HEK293T (cell line): ENCODE data around the gene AKR1C4.
"Not testable (repeated sequence)": the region's sequence is repeated elsewhere in the genome, so short reads cannot be mapped to it uniquely, and the experiment has no call there.

Experiments
- CTCF ChIA-PET: fragments of 350-600 bp; formaldehyde crosslinking; extraction: SDS; loops from one replicate; lab custom pipeline; 2021; ENCODE audit warnings: antibody characterized with exemption, inconsistent platforms; lab: Yijun Ruan, JAX
- POLR2A ChIA-PET: fragments of 350-600 bp; formaldehyde crosslinking; extraction: SDS; loops from one replicate; lab custom pipeline; 2020; ENCODE audit warnings: antibody characterized with exemption, inconsistent platforms; lab: Yijun Ruan, JAX
- DNase-seq: peaks from one replicate; pipeline ENCODE4 v3.0.0; 2012; ENCODE audit warnings: mixed read lengths; ENCODE audit errors: extremely low spot score
- ARNT ChIP-seq: fragments of 450-650 bp; IDR thresholded peaks from 2 replicates; pipeline ENCODE4 v1.6.1; 2017; ENCODE audit warnings: mild to moderate bottlenecking
- BHLHE40 ChIP-seq: fragments of 450-650 bp; IDR thresholded peaks from 2 replicates; pipeline ENCODE4 v1.6.1; 2016; ENCODE audit warnings: mild to moderate bottlenecking, moderate library complexity, borderline replicate concordance
- CTBP1 ChIP-seq: fragments of 450-650 bp; IDR thresholded peaks from 2 replicates; pipeline ENCODE4 v1.6.1; 2016; ENCODE audit warnings: borderline replicate concordance
- ELF4 ChIP-seq: fragments of 450-650 bp; IDR thresholded peaks from 2 replicates; pipeline ENCODE4 v1.6.1; 2017; ENCODE audit warnings: antibody characterized with exemption
- FOXA1 ChIP-seq: fragments of 450-650 bp; IDR thresholded peaks from 2 replicates; pipeline ENCODE4 v1.6.1; 2016; ENCODE audit warnings: mild to moderate bottlenecking
- FOXK2 ChIP-seq: fragments of 450-650 bp; IDR thresholded peaks from 2 replicates; pipeline ENCODE4 v1.6.1; 2016; ENCODE audit warnings: mild to moderate bottlenecking
- FOXM1 ChIP-seq: fragments of 450-650 bp; IDR thresholded peaks from 2 replicates; pipeline ENCODE4 v1.6.1; 2017; ENCODE audit warnings: mild to moderate bottlenecking, borderline replicate concordance
- HDGF ChIP-seq: fragments of 450-650 bp; IDR thresholded peaks from 2 replicates; pipeline ENCODE4 v1.6.1; 2017; ENCODE audit warnings: antibody characterized with exemption, borderline replicate concordance
- L3MBTL2 ChIP-seq: fragments of 450-650 bp; conservative IDR thresholded peaks from 2 replicates; pipeline ENCODE4 v1.6.1; 2016; ENCODE audit warnings: mild to moderate bottlenecking
- LEF1 ChIP-seq: fragments of 450-650 bp; IDR thresholded peaks from 2 replicates; pipeline ENCODE4 v1.6.1; 2017; ENCODE audit warnings: mild to moderate bottlenecking, borderline replicate concordance
- NFRKB ChIP-seq: fragments of 450-650 bp; IDR thresholded peaks from 2 replicates; pipeline ENCODE4 v1.6.1; 2016; ENCODE audit warnings: mild to moderate bottlenecking, moderate library complexity
- PKNOX1 ChIP-seq: fragments of 450-650 bp; IDR thresholded peaks from 2 replicates; pipeline ENCODE4 v1.6.1; 2016
- SP1 ChIP-seq: fragments of 450-650 bp; IDR thresholded peaks from 2 replicates; pipeline ENCODE4 v1.6.1; 2017
- SUZ12 ChIP-seq: fragments of 450-650 bp; IDR thresholded peaks from 2 replicates; pipeline ENCODE4 v1.6.1; 2016; ENCODE audit warnings: mild to moderate bottlenecking
- TARDBP ChIP-seq: fragments of 450-650 bp; IDR thresholded peaks from 2 replicates; pipeline ENCODE4 v1.6.1; 2016
- ZNF384 ChIP-seq: fragments of 450-650 bp; IDR thresholded peaks from 2 replicates; pipeline ENCODE4 v1.6.1; 2016

The AKR1C4 gene

GRCh38 chr10:5195727-5196374 lies 786 bp upstream of the AKR1C4 start:
- no peak for DNase-seq
- no peak for TF ChIP-seq L3MBTL2
- TF ChIP-seq FOXM1, result no peak
- TF ChIP-seq FOXA1, result no peak
- no peak for TF ChIP-seq SP1
- ChIA-PET CTCF (no interaction called here), POLR2A (no interaction called here)

- ChIA-PET POLR2A (no interaction called here), CTCF (no interaction called here)
- DNase-seq, result no peak
- no peak for TF ChIP-seq FOXM1
- no peak for TF ChIP-seq FOXA1
- no peak for TF ChIP-seq SP1
- TF ChIP-seq SUZ12, result no peak
- no peak for TF ChIP-seq CTBP1
- TF ChIP-seq L3MBTL2, result no peak
- no peak for TF ChIP-seq ARNT
- TF ChIP-seq ZNF384, result no peak
- no peak for TF ChIP-seq LEF1
These were observed 1.7 kb downstream of the AKR1C4 start for GRCh38 chr10:5198386-5198785.

DNA sequence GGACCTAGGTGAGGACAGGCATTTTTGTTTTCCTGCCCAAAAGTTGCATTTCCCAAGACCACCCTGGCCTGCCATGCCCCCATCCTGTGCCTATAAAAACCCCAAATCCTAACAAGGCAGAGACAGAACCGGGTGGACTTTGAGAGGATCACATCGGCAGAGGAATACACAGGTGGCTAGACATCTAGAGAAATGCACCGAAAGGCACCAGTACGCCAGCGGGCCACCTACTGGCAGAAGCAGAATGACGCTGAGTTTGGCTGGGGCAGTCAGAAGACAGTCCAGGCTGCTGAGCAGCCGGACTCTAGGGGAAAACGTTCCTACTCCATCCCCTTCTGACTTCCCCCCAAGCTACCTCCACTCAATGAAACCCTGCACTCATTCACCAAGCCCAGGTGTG lies 2.8 kb downstream of the AKR1C4 start:
- POLR2A ChIA-PET, result no interaction called here
- TF ChIP-seq FOXK2 (no peak), ZNF384 (no peak), LEF1 (no peak), ELF4 (no peak), NFRKB (no peak), FOXA1 (no peak), SP1 (no peak), BHLHE40 (no peak), ARNT (no peak), L3MBTL2 (no peak), PKNOX1 (no peak)
- peak; percentile 35 for DNase-seq
- CTCF ChIA-PET, result no interaction called here

DNA sequence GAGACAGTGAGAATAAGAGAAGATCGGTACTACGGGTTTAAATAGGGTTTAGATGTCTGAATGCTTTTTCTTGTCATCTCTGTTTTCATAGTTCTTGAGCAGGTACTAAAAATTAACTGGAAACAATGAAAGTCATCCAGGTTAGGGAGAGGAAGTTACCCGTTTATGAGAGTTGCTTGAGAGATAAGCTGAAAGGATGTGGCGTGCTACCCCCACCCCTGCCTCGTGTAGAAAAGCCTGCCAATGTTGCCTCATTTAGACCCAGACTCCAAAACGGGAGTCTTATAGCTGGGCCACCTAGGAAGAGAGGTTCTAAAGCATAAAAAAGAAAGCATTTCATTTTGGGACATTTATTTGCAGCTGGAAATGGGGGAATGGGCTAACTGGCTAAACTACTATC lies 10.2 kb downstream of the AKR1C4 start:
- CTCF ChIA-PET, result no interaction called here
- POLR2A ChIA-PET, result no interaction called here
- TF ChIP-seq ZNF384, result no peak
- no peak for TF ChIP-seq SP1
- no peak for TF ChIP-seq TARDBP
- TF ChIP-seq FOXA1, result no peak
- no peak for TF ChIP-seq HDGF
- TF ChIP-seq NFRKB, result no peak
- no peak for TF ChIP-seq BHLHE40
- TF ChIP-seq L3MBTL2, result no peak
- no peak for TF ChIP-seq SUZ12
- no peak for TF ChIP-seq CTBP1
- no peak for TF ChIP-seq FOXM1
- TF ChIP-seq ELF4, result no peak
- no peak for TF ChIP-seq LEF1
- TF ChIP-seq PKNOX1, result no peak
- TF ChIP-seq FOXK2, result no peak
- TF ChIP-seq ARNT, result no peak
- DNase-seq, result no peak

GRCh38 chr10:5209776-5210175 lies 13.1 kb downstream of the AKR1C4 start:
- CTCF ChIA-PET, DNase-seq, POLR2A ChIA-PET: not testable (repeated sequence)

- CTCF ChIA-PET, result interaction anchor here (0.7 kb wide), 1 partner anchor 72 kb away, joined by 5 read pairs; no protein-coding TSS in a partner anchor
- POLR2A ChIA-PET, DNase-seq: not testable (repeated sequence)
These were observed 13.6 kb downstream of the AKR1C4 start for GRCh38 chr10:5210261-5210660.

- ChIA-PET POLR2A (no interaction called here), CTCF (no interaction called here)
- DNase-seq, result no peak
- TF ChIP-seq SP1, result no peak
- TF ChIP-seq PKNOX1, result no peak
- no peak for TF ChIP-seq FOXM1
- no peak for TF ChIP-seq CTBP1
These were observed 15.3 kb downstream of the AKR1C4 start for GRCh38 chr10:5211696-5212536.
